ENCODE results near the gene RHD. TPM values are rescaled to one million over a fixed set of nuclear protein-coding genes. Genes with fewer than 3 reads are reported as not detected.
A peak's percentile ranks its signal among the peaks of the same experiment; 100 is the strongest.

Gene RHD
- polyA plus RNA-seq, 3 donors = 0.53 TPM; not detected in 2

DNA sequence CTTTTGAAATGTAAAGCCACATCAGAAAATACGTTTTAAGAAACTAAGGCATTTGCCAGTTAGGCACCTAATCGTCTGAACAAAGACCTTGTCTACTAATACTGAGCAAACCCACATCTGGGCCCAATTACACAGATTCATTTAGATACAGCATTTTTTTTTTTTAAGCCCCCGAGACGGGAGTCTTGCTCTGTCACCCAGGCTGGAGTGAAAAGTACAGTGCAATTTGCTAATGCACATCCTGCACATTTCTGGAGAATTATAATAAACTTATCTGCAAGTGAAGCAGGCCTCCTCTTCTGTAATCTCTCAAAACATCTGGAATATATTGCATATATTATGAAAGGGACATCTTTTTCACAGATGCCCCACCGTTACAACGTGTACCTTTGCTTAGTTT lies 28.4 kb upstream of the RHD start:
- no peak for DNase-seq
- no CpG with 5 or more reads among the region's 6 CpGs for WGBS (ENCODE audit: insufficient coverage)
- Histone ChIP-seq H3K9ac (ENCODE audit: insufficient read depth, low read length, poor library complexity, severe bottlenecking) (no peak overlapping the region), H3K36me3 (replicated peaks in 1 of 2; ENCODE audit: control insufficient read depth in 1 of 2, insufficient read depth in 2 of 2, low read length in 2 of 2) (peaks cover 43 to 56% of the 10 kb centered on the region in 2 donors), H3K4me1 (ENCODE audit: control insufficient read depth in 1 of 2, insufficient read depth in 2 of 2, low read length in 2 of 2) (peaks cover 44 to 72% of the 10 kb centered on the region in 2 donors), H3K27ac (ENCODE audit: low read depth in 1 of 2, low read length in 2 of 2) (no peak overlapping the region), H2AFZ (ENCODE audit: insufficient read depth, low read depth, low read length, poor library complexity, severe bottlenecking) (no peak overlapping the region), H4K20me1 (ENCODE audit: insufficient read depth, low read length) (peaks cover 72% of the 10 kb centered on the region), H3K79me2 (ENCODE audit: insufficient read depth, low read length) (peaks cover 63% of the 10 kb centered on the region), H3K27me3 (ENCODE audit: control insufficient read depth in 2 of 2, insufficient read depth in 2 of 2, low read length in 2 of 2) (no peaks in the 10 kb centered on the region), H3K4me3 (replicated peaks in 1 of 3; ENCODE audit: low read depth in 2 of 3, low read length in 3 of 3) (peak overlapping the region in 1 of 3 experiments; percentile 99), H3K4me2 (replicated peaks; ENCODE audit: extremely low read depth, low read length, poor library complexity, severe bottlenecking) (no peak overlapping the region), H3K9me3 (replicated peaks in 1 of 2; ENCODE audit: control insufficient read depth in 1 of 2, insufficient read depth in 1 of 2, low read length in 2 of 2) (no peaks in the 10 kb centered on the region)
- Mint-ChIP-seq H3K27me3 (ENCODE audit: low read depth in 3 of 3) (peaks cover 0 to 3% (median 0%) of the 10 kb centered on the region in 3 donors), H3K36me3 (peaks cover 55 to 63% of the 10 kb centered on the region in 2 donors), H3K9me3 (peaks cover 0 to 5% (median 0%) of the 10 kb centered on the region in 7 donors), H3K4me3 (no peak overlapping the region), H3K27ac (peak overlapping the region in 1 of 7 donors; percentile 44), H3K4me1 (peaks cover 59% of the 10 kb centered on the region)
- TF ChIP-seq, protein P1, sequence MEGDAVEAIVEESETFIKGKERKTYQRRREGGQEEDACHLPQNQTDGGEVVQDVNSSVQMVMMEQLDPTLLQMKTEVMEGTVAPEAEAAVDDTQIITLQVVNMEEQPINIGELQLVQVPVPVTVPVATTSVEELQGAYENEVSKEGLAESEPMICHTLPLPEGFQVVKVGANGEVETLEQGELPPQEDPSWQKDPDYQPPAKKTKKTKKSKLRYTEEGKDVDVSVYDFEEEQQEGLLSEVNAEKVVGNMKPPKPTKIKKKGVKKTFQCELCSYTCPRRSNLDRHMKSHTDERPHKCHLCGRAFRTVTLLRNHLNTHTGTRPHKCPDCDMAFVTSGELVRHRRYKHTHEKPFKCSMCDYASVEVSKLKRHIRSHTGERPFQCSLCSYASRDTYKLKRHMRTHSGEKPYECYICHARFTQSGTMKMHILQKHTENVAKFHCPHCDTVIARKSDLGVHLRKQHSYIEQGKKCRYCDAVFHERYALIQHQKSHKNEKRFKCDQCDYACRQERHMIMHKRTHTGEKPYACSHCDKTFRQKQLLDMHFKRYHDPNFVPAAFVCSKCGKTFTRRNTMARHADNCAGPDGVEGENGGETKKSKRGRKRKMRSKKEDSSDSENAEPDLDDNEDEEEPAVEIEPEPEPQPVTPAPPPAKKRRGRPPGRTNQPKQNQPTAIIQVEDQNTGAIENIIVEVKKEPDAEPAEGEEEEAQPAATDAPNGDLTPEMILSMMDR (IDR thresholded peaks at IDR 0.05) = no peak
- intact Hi-C loops (cut with micrococcal nuclease) = no loop called here

DNA sequence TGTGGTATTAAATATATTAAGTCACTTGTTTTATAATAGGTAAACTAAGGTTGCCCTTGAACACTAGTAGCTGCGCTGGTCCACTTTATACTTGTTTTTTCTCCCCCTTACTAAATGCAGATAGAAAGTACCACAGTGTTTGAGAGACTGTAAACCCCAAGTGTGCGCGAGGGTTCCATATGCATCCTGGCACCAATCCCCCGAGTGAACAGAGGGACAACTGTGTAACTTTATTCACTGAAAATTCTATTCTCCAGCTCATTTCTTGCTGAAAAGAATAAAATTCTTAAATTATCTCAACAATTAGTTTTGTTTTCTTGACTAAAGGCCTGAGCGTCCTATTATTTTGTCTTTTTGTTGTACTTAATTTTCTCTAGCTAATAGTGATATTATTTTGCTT lies 26.9 kb upstream of the RHD start:
- peak overlapping the region; percentile 57 to 99 (median 85) for H3K4me3 ChIP-seq (replicated peaks in 1 of 3; ENCODE audit: low read depth in 2 of 3, low read length in 3 of 3)
- H3K4me1 ChIP-seq (ENCODE audit: control insufficient read depth in 1 of 2, insufficient read depth in 2 of 2, low read length in 2 of 2) = peaks cover 34 to 59% of the 10 kb centered on the region in 2 donors
- WGBS (ENCODE audit: insufficient coverage) = no CpG with 5 or more reads among the region's 5 CpGs
- no peaks in the 10 kb centered on the region for H3K9me3 ChIP-seq (replicated peaks in 1 of 2; ENCODE audit: control insufficient read depth in 1 of 2, insufficient read depth in 1 of 2, low read length in 2 of 2)
- peak overlapping the region; percentile 94 for H3K4me2 ChIP-seq (replicated peaks; ENCODE audit: extremely low read depth, low read length, poor library complexity, severe bottlenecking)
- peak overlapping the region; percentile 96 to 98 for H3K4me3 Mint-ChIP-seq
- H3K27me3 ChIP-seq (ENCODE audit: control insufficient read depth in 2 of 2, insufficient read depth in 2 of 2, low read length in 2 of 2) = no peaks in the 10 kb centered on the region
- H3K27ac Mint-ChIP-seq = peak overlapping the region in 4 of 7 donors; percentile 70 to 100 (median 90)
- peaks cover 43 to 56% of the 10 kb centered on the region in 2 donors for H3K36me3 ChIP-seq (replicated peaks in 1 of 2; ENCODE audit: control insufficient read depth in 1 of 2, insufficient read depth in 2 of 2, low read length in 2 of 2)
- H2AFZ ChIP-seq (ENCODE audit: insufficient read depth, low read depth, low read length, poor library complexity, severe bottlenecking) = no peak overlapping the region
- H3K9me3 Mint-ChIP-seq = peaks cover 0 to 5% (median 0%) of the 10 kb centered on the region in 7 donors
- DNase-seq = no peak
- peaks cover 0 to 3% (median 0%) of the 10 kb centered on the region in 3 donors for H3K27me3 Mint-ChIP-seq (ENCODE audit: low read depth in 3 of 3)
- no peak overlapping the region for H3K9ac ChIP-seq (ENCODE audit: insufficient read depth, low read length, poor library complexity, severe bottlenecking)
- H3K79me2 ChIP-seq (ENCODE audit: insufficient read depth, low read length) = peaks cover 62% of the 10 kb centered on the region
- peaks cover 47% of the 10 kb centered on the region for H3K4me1 Mint-ChIP-seq
- H3K36me3 Mint-ChIP-seq = peaks cover 55 to 63% of the 10 kb centered on the region in 2 donors
- TF ChIP-seq, protein P1 (IDR thresholded peaks at IDR 0.05) = no peak
- peaks cover 65% of the 10 kb centered on the region for H4K20me1 ChIP-seq (ENCODE audit: insufficient read depth, low read length)
- intact Hi-C loops (cut with micrococcal nuclease) = loop anchor here in 1 of 2 donors (5.0 kb wide), 1 partner anchor 92 kb away; the partner anchor contains the start of gene TMEM50A
- H3K27ac ChIP-seq (ENCODE audit: low read depth in 1 of 2, low read length in 2 of 2) = no peak overlapping the region

Data from CD14-positive monocyte (primary cell).